Ovary (tissue), 9 donors: ENCODE measurements around the gene NELFCD. TPM values are rescaled to one million over a fixed set of nuclear protein-coding genes. Genes with fewer than 3 reads are reported as not detected.

Experiments
- DNase-seq, 5 donors: peaks; one replicate each; pipeline ENCODE4 v3.0.0-alpha.2; 2019 to 2020
- H3K27ac ChIP-seq, 2 donors: fragments of 200-600 bp; one replicate each; pipeline versions ENCODE4 v1.5.1 to v1.8.0; 2019 to 2022
- H3K27me3 ChIP-seq: fragments of 200-600 bp; one replicate; pipeline ENCODE4 v1.8.0; 2022
- H3K36me3 ChIP-seq: fragments of 200-600 bp; sonication (generic); one replicate; pipeline ENCODE4 v1.5.1; 2019
- H3K4me1 ChIP-seq: one replicate; pipeline ENCODE4 v1.8.1; 2013; ENCODE audit warnings: mild to moderate bottlenecking, moderate library complexity; ENCODE audit not compliant: insufficient read depth
- H3K4me3 ChIP-seq: fragments of 200-600 bp; sonication (generic); one replicate; pipeline ENCODE4 v1.5.1; 2017
- H3K9me3 ChIP-seq, 2 donors: fragments of 200-600 bp in 1 of 2; sonication (generic) in 1 of 2; one replicate each; pipeline versions ENCODE4 v1.5.1 to v1.8.1; 2013 to 2019; ENCODE audit warnings: mild to moderate bottlenecking in 1 of 2, moderate library complexity in 1 of 2
- EP300 ChIP-seq: sonication (generic); formaldehyde crosslinking; IDR thresholded peaks from one replicate; pipeline ENCODE4 v1.6.1; 2017; ENCODE audit warnings: antibody characterized with exemption
- POLR2A ChIP-seq: fragments of 450-650 bp; IDR thresholded peaks from one replicate; pipeline ENCODE4 v1.6.1; 2017; ENCODE audit warnings: antibody characterized with exemption, mild to moderate bottlenecking, moderate library complexity
- WGBS, 3 donors: extraction: QIAGEN DNeasy Blood & Tissue Kit in 1 of 3; methylation state at CpG; one replicate each; pipeline versions ENCODE4 v1.1.5 to v1.1.7; 2013 to 2017; 5-methylcytosine and 5-hydroxymethylcytosine counted together
- intact Hi-C, 4 donors: fragments of 100-400 bp; cut with DNase I; formaldehyde crosslinking; loops; one replicate each; pipeline versions ENCODE4 v1.11.0 to v1.15.1; 2022 to 2023
- polyA plus RNA-seq, 2 donors: library from polyadenylated mRNA; stranded (reverse); fragments of 200-250 nt in 1 of 2; fragments of 350-450 nt in 1 of 2; fragmentation: Illumina TruSeq in 1 of 2; extraction: RNeasy Lipid Tissue Mini Kit (QIAGEN cat#74804) in 1 of 2; gene quantifications; one replicate each; pipeline ENCODE4 v1.2.3, GENCODE V29; 2013 to 2014
- total RNA-seq, 7 donors: library from RNA; depleted of rRNA in 2 of 7; stranded (reverse); fragments of >200 nt in 2 of 7; fragmentation: NEBNext Ultra II Directional in 3 of 7; extraction: Animal tissue kit (Norgen Biotek cat#: 25700) in 3 of 7; gene quantifications; one replicate each; pipeline versions ENCODE4 v1.1.0 to v1.2.4, GENCODE V29; 2016 to 2023
- TF ChIP-seq, protein P1 (sequence below), 3 donors: fragments of 450-650 bp in 2 of 3; fragments of 200-600 bp in 1 of 3; IDR thresholded peaks; one replicate each; pipeline versions ENCODE4 v1.5.1 to v1.8.0; 2016 to 2022; ENCODE audit warnings: antibody characterized with exemption in 3 of 3, mild to moderate bottlenecking in 1 of 3
- donor health status: DM: no; HTN: no; CAD: no; lungs with moderate emphysema.
- donor health status: DM: no; HTN: no; CAD: no.
- donor health status: Bipolar disorder and iron deficiency.
- donor health status: DM: yes; HTN: yes; CAD: no.
- donor health status: DM: no; HTN: no; CAD: no.
- donor health status: DM: yes; HTN: yes; CAD: no.

Gene NELFCD
- total and polyA plus RNA-seq, 9 donors = 36.7 to 74.9 (median 59.4) TPM

DNA sequence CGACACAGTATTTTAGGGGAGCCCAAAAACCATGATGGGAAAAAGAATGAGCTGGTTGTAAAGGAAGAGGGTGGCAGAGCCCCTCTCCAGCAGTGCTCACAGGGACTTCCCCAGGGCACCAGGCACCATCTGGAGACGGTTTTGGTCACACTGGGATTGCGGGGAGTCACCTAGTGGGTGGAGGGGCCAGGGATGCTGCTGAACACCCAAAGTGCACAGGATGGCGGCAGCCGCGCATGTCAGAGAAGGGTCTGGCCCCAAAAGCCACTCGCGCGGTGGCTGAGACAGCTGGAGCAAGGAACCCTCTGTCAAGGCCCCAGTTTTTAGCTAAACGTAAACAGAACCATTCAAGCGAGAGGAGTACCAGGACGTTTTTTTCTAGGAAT, 15.2 kb downstream of the NELFCD start:
- H3K4me3 ChIP-seq = no peak overlapping the region
- H3K36me3 ChIP-seq = no peaks in the 10 kb centered on the region
- no peak overlapping the region for H3K27ac ChIP-seq
- no peaks in the 10 kb centered on the region for H3K4me1 ChIP-seq
- no peak for DNase-seq
- no peaks in the 10 kb centered on the region for H3K9me3 ChIP-seq
- TF ChIP-seq EP300 = no peak
- TF ChIP-seq POLR2A = no peak
- TF ChIP-seq, protein P1, sequence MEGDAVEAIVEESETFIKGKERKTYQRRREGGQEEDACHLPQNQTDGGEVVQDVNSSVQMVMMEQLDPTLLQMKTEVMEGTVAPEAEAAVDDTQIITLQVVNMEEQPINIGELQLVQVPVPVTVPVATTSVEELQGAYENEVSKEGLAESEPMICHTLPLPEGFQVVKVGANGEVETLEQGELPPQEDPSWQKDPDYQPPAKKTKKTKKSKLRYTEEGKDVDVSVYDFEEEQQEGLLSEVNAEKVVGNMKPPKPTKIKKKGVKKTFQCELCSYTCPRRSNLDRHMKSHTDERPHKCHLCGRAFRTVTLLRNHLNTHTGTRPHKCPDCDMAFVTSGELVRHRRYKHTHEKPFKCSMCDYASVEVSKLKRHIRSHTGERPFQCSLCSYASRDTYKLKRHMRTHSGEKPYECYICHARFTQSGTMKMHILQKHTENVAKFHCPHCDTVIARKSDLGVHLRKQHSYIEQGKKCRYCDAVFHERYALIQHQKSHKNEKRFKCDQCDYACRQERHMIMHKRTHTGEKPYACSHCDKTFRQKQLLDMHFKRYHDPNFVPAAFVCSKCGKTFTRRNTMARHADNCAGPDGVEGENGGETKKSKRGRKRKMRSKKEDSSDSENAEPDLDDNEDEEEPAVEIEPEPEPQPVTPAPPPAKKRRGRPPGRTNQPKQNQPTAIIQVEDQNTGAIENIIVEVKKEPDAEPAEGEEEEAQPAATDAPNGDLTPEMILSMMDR (IDR thresholded peaks at IDR 0.05) = no peak
- H3K27me3 ChIP-seq = no peaks in the 10 kb centered on the region
- 71 to 78% (median 71%) methylated on average over 12 of the region's 12 CpGs for WGBS, 3 donors
- intact Hi-C loops = loop anchor here in 1 of 4 donors (5.0 kb wide), 1 partner anchor 59 kb away; no protein-coding TSS in a partner anchor

DNA sequence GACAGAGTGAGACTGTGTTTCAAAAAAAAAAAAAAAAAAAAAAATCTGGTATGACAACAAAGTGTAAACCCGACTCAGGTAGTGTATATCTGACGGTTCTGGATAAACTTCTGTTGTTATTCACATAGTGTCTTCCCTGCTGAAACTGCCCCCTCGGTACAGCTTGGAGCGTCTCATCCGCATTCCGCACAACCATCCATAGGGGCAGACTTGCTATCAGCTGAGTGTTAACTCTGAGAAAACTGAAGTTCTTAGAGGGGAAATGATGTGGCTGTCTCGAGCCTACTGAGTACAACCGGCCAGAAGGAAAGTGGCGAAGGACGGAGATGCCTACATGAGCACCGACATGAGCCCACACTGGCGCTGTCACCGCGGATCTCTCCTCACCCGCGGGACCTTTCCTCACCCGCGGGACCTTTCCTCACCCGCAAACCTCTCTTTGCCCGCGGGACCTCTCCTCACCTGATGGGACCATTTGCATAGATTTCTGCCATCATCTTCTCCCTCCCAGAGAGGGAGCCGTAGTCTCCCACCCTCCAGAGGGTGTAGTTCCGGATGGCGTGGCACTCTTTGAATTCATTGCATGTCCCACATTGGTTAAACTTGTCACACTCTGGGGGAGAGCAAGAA, 16.2 kb downstream of the NELFCD start:
- Histone ChIP-seq H3K27ac (no peak overlapping the region), H3K27me3 (no peaks in the 10 kb centered on the region), H3K36me3 (no peaks in the 10 kb centered on the region), H3K4me1 (no peaks in the 10 kb centered on the region), H3K9me3 (no peaks in the 10 kb centered on the region), H3K4me3 (no peak overlapping the region)
- 88 to 93% (median 90%) methylated on average over 24 of the region's 24 CpGs for WGBS, 3 donors
- intact Hi-C loops = loop anchor here in 1 of 4 donors (5.0 kb wide), 1 partner anchor 60 kb away; no protein-coding TSS in a partner anchor
- no peak for DNase-seq
- TF ChIP-seq, protein P1 (IDR thresholded peaks at IDR 0.05) = no peak
- TF ChIP-seq POLR2A (no peak), EP300 (no peak)

DNA sequence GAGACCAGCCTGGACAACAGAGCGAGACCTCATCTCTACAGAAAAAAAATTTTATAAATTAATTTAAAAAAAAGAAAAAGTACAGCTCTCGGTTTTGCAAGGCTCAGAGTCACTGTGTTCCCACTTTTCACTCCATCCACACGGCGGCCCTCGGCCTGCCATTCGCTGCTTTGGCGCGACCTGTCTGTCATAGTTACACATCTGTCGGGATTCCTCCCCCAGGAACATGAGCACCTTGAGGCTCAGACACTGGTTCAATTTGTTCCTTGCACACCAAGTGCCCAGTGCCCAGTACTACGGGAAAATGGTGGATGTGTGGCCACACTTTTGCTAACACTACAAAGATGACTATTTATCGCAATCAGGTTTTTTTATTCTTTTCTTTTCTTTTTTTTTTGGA, 17.6 kb downstream of the NELFCD start:
- Histone ChIP-seq H3K36me3 (no peaks in the 10 kb centered on the region), H3K27ac (no peak overlapping the region), H3K4me3 (no peak overlapping the region), H3K9me3 (no peaks in the 10 kb centered on the region), H3K27me3 (no peaks in the 10 kb centered on the region), H3K4me1 (no peaks in the 10 kb centered on the region)
- 85 to 95% (median 91%) methylated on average over 11 of the region's 11 CpGs for WGBS, 3 donors
- intact Hi-C loops = loop anchor here in 1 of 4 donors (5.0 kb wide), 1 partner anchor 61 kb away; no protein-coding TSS in a partner anchor
- TF ChIP-seq, protein P1 (IDR thresholded peaks at IDR 0.05) = no peak
- TF ChIP-seq POLR2A (no peak), EP300 (no peak)
- DNase-seq = no peak

DNA sequence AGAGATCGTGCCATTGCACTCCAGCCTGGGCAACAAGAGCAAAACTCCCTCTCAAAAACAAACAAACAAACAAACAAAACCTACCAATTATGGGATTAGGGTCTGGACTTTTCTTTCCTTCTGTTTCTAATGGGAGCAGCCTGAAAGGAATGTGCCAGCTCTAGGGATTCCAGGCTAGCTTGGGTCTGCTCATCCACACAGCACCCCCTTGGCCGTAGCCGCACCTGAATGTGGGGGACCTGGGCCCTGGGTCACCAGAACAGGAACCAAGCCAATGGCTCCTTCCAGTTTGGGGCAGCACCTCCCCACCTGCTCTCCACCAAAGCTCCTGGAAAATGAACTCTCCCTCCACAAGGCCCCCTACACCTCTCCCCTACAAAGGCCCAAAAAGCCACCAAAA, 19.3 kb downstream of the NELFCD start:
- WGBS, 3 donors = 65 to 78% (median 67%) methylated on average over 3 of the region's 3 CpGs
- no peaks in the 10 kb centered on the region for H3K27me3 ChIP-seq
- no peaks in the 10 kb centered on the region for H3K9me3 ChIP-seq
- H3K4me3 ChIP-seq = no peak overlapping the region
- H3K4me1 ChIP-seq = peaks cover 2% of the 10 kb centered on the region
- intact Hi-C loops = loop anchor here in 1 of 4 donors (10.0 kb wide), 1 partner anchor 106 kb away; no protein-coding TSS in a partner anchor
- DNase-seq = no peak
- no peaks in the 10 kb centered on the region for H3K36me3 ChIP-seq
- H3K27ac ChIP-seq = no peak overlapping the region
- TF ChIP-seq, protein P1 (IDR thresholded peaks at IDR 0.05) = no peak
- no peak for TF ChIP-seq POLR2A
- TF ChIP-seq EP300 = no peak
